WTC11 (cell line): ENCODE measurements around the gene DHTKD1. TPM values are rescaled to one million over a fixed set of nuclear protein-coding genes. Genes with fewer than 3 reads are reported as not detected.

Source experiments
- ATAC-seq: fragments of 200-7000 bp; cut with Tn5 transposase; 2 replicates; pipeline ENCODE4 v1.10.0; 2021; ENCODE audit warnings: mild to moderate bottlenecking, moderate library complexity
- CTCF ChIA-PET: fragments of 300-600 bp; sonication (Branson Sonifier 250); formaldehyde crosslinking; loops from one replicate; lab custom pipeline; 2021; ENCODE audit warnings: antibody characterized with exemption; lab: Charles Lee
- POLR2A ChIA-PET: fragments of 350-600 bp; sonication (Branson Sonifier 250); formaldehyde crosslinking; loops from one replicate; lab custom pipeline; 2021; ENCODE audit warnings: antibody characterized with exemption; lab: Charles Lee
- DNase-seq: peaks from one replicate; pipeline ENCODE4 v3.0.0; 2021; ENCODE audit warnings: low spot score
- H3K27ac Mint-ChIP-seq: 2 replicates; pipeline ENCODE4 v1.8.0; 2021; ENCODE audit warnings: mixed read lengths
- H3K27me3 Mint-ChIP-seq: 2 replicates; pipeline ENCODE4 v1.8.0; 2021; ENCODE audit warnings: low read depth, mild to moderate bottlenecking, moderate library complexity, mixed read lengths
- H3K36me3 Mint-ChIP-seq: 2 replicates; pipeline ENCODE4 v1.8.0; 2021; ENCODE audit warnings: mixed read lengths
- H3K4me1 Mint-ChIP-seq: 2 replicates; pipeline ENCODE4 v1.8.0; 2022; ENCODE audit warnings: mixed read lengths
- H3K4me3 Mint-ChIP-seq: 2 replicates; pipeline ENCODE4 v1.8.0; 2021; ENCODE audit warnings: mild to moderate bottlenecking, moderate library complexity, mixed read lengths
- H3K9me3 Mint-ChIP-seq: 2 replicates; pipeline ENCODE4 v1.8.0; 2021; ENCODE audit warnings: mixed read lengths
- HMGA2 ChIP-seq: fragments of 250-450 bp; sonication (Bioruptor Pico); IDR thresholded peaks from 2 replicates; pipeline ENCODE4 v1.4.0; 2021; ENCODE audit warnings: mild to moderate bottlenecking, moderate library complexity
- NR3C1 ChIP-seq: sonication (generic); formaldehyde crosslinking; conservative IDR thresholded peaks from 2 replicates; pipeline ENCODE4 v1.8.1; 2023; ENCODE audit warnings: low read depth, mild to moderate bottlenecking, missing genetic modification reagents
- SP1 ChIP-seq: sonication (generic); formaldehyde crosslinking; conservative IDR thresholded peaks from 2 replicates; pipeline ENCODE4 v1.8.1; 2022; ENCODE audit warnings: missing genetic modification reagents
- ZNF232 ChIP-seq: sonication (generic); formaldehyde crosslinking; IDR thresholded peaks from 2 replicates; pipeline ENCODE4 v1.8.0; 2022; ENCODE audit warnings: mild to moderate bottlenecking, missing genetic modification reagents
- ZNF263 ChIP-seq: sonication (generic); formaldehyde crosslinking; IDR thresholded peaks from 2 replicates; pipeline ENCODE4 v1.8.1; 2022; ENCODE audit warnings: low read depth, mild to moderate bottlenecking, moderate library complexity, missing genetic modification reagents
- ZNF671 ChIP-seq: fragments of 250-450 bp; sonication (Bioruptor Pico); IDR thresholded peaks from 2 replicates; pipeline ENCODE4 v1.8.0; 2021; ENCODE audit warnings: mild to moderate bottlenecking
- total RNA-seq: library from RNA; stranded (reverse); gene quantifications from 3 replicates; pipeline ENCODE4 v1.2.3, GENCODE V29; 2021
- TF ChIP-seq, protein P1 (sequence below): fragments of 250-450 bp; sonication (Bioruptor Pico); IDR thresholded peaks from 2 replicates; pipeline ENCODE4 v1.9.0; 2021; ENCODE audit warnings: mild to moderate bottlenecking
- TF ChIP-seq, protein P2 (sequence below): sonication (generic); formaldehyde crosslinking; IDR thresholded peaks from 2 replicates; pipeline ENCODE4 v1.8.0; 2023; ENCODE audit warnings: missing genetic modification reagents
- TF ChIP-seq, protein P3 (sequence below): sonication (generic); formaldehyde crosslinking; IDR thresholded peaks from 2 replicates; pipeline ENCODE4 v1.8.0; 2022; ENCODE audit warnings: mild to moderate bottlenecking, missing genetic modification reagents
- TF ChIP-seq, protein P4 (sequence below): fragments of 250-450 bp; sonication (Bioruptor Pico); conservative IDR thresholded peaks from 2 replicates; pipeline ENCODE4 v1.9.0; 2021; ENCODE audit warnings: mild to moderate bottlenecking
- TF ChIP-seq, protein P5 (sequence below): fragments of 250-450 bp; sonication (Bioruptor Pico); IDR thresholded peaks from 2 replicates; pipeline ENCODE4 v2.1.2; 2022; ENCODE audit warnings: mild to moderate bottlenecking, moderate library complexity
- TF ChIP-seq, protein P6 (sequence below): sonication (generic); formaldehyde crosslinking; conservative IDR thresholded peaks from 2 replicates; pipeline ENCODE4 v1.8.1; 2023; ENCODE audit warnings: mild to moderate bottlenecking, low read depth, missing genetic modification reagents, moderate library complexity
- TF ChIP-seq, protein P7 (sequence below): sonication (generic); formaldehyde crosslinking; IDR thresholded peaks from 2 replicates; pipeline ENCODE4 v1.8.1; 2022; ENCODE audit warnings: missing genetic modification reagents, borderline replicate concordance
- TF ChIP-seq, protein P8 (sequence below): sonication (generic); formaldehyde crosslinking; IDR thresholded peaks from 2 replicates; pipeline ENCODE4 v1.8.1; 2022; ENCODE audit warnings: mild to moderate bottlenecking, missing genetic modification reagents, moderate library complexity, borderline replicate concordance
- TF ChIP-seq, protein P9 (sequence below): fragments of 250-450 bp; sonication (Bioruptor Pico); IDR thresholded peaks from 2 replicates; pipeline ENCODE4 v1.9.0; 2021; ENCODE audit warnings: moderate library complexity, mild to moderate bottlenecking, inconsistent platforms, borderline replicate concordance
- TF ChIP-seq, protein P10 (sequence below): sonication (generic); formaldehyde crosslinking; IDR thresholded peaks from 2 replicates; pipeline ENCODE4 v1.8.1; 2022; ENCODE audit warnings: low read depth, missing genetic modification reagents, borderline replicate concordance

The DHTKD1 gene
- total RNA-seq, 1 experiment from 2014 or later = 57.9 TPM

DNA sequence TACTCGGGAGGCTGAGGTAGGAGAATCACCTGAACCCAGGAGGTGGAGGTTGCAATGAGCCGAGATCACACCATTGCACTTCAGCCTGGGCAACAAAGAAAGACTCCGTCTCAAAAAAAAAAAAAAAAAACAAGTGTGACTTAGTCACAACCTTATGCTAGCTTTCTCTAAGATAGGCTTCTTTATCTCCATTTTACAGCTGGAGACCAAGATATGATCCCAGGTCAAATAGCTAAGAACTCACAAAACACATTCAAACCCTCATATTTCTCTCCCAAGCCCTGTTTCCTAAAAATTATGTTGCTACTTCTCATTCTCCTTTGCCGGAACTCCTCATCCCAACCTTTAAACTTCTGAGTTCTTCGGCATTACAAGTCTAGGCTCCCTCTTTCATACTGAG, 13.0 kb upstream of the DHTKD1 start (continued):
- no peak for TF ChIP-seq ZNF263 (CRISPR knock-in tag)

DNA sequence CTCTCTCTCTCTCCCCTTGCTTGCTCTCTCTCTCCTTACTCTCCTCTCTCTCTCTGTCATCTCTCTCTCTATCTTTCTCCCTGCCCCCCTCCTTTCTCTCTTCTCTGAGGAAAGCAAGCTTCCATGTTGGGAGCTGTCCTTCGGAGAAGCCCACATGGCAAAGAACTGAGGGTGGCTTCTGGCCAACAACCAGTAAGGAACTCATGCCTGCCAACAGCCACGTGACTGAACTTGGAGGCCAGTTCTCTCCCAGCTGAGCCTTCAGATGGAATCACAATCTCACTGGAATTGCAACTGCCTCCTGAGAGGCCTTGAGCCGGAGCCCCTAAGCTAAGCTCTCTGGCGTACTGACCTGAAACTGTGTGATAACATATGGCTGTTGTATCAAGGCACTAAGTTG, 12.0 kb upstream of the DHTKD1 start:
- H3K9me3 Mint-ChIP-seq = no peaks in the 10 kb centered on the region
- H3K36me3 Mint-ChIP-seq = no peaks in the 10 kb centered on the region
- H3K27ac Mint-ChIP-seq = no peak overlapping the region
- DNase-seq (no peak), ATAC-seq (no peak)
- CTCF ChIA-PET = no interaction called here
- no peak overlapping the region for H3K4me3 Mint-ChIP-seq
- no peaks in the 10 kb centered on the region for H3K4me1 Mint-ChIP-seq
- H3K27me3 Mint-ChIP-seq = no peaks in the 10 kb centered on the region; the same call in 1 of the 2 replicates
- TF ChIP-seq, protein P1, sequence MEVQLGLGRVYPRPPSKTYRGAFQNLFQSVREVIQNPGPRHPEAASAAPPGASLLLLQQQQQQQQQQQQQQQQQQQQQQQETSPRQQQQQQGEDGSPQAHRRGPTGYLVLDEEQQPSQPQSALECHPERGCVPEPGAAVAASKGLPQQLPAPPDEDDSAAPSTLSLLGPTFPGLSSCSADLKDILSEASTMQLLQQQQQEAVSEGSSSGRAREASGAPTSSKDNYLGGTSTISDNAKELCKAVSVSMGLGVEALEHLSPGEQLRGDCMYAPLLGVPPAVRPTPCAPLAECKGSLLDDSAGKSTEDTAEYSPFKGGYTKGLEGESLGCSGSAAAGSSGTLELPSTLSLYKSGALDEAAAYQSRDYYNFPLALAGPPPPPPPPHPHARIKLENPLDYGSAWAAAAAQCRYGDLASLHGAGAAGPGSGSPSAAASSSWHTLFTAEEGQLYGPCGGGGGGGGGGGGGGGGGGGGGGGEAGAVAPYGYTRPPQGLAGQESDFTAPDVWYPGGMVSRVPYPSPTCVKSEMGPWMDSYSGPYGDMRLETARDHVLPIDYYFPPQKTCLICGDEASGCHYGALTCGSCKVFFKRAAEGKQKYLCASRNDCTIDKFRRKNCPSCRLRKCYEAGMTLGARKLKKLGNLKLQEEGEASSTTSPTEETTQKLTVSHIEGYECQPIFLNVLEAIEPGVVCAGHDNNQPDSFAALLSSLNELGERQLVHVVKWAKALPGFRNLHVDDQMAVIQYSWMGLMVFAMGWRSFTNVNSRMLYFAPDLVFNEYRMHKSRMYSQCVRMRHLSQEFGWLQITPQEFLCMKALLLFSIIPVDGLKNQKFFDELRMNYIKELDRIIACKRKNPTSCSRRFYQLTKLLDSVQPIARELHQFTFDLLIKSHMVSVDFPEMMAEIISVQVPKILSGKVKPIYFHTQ = no peak
- POLR2A ChIA-PET = no interaction called here

DNA sequence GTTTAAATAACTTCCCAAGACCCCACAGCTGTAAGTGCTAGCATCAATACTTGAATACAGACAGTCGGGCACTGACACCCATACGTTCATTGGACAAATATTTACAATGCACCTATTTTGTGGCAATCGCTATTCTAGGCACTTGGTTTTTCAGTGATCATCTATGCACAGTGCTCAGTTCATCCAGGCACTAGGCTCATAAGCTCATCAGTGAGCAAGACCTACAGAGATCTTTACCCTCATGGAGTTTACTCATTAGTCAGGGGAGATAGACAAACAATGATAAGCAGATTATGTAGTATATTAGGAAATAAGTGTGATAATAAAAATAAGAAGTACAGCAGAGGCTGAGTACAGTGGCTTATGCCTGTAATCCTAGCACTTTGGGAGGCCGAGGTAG, 7.6 kb upstream of the DHTKD1 start:
- Mint-ChIP-seq H3K27me3 (no peaks in the 10 kb centered on the region; the same call in 1 of the 2 replicates), H3K27ac (no peak overlapping the region), H3K36me3 (no peaks in the 10 kb centered on the region), H3K9me3 (no peaks in the 10 kb centered on the region), H3K4me1 (peaks cover 12% of the 10 kb centered on the region), H3K4me3 (no peak overlapping the region)
- no peak for ATAC-seq
- no peak for DNase-seq
- POLR2A ChIA-PET = no interaction called here
- CTCF ChIA-PET = interaction anchor here (0.6 kb wide), 1 partner anchor 1013 kb away, joined by 6 read pairs; no protein-coding TSS in a partner anchor
- TF ChIP-seq, protein P2, sequence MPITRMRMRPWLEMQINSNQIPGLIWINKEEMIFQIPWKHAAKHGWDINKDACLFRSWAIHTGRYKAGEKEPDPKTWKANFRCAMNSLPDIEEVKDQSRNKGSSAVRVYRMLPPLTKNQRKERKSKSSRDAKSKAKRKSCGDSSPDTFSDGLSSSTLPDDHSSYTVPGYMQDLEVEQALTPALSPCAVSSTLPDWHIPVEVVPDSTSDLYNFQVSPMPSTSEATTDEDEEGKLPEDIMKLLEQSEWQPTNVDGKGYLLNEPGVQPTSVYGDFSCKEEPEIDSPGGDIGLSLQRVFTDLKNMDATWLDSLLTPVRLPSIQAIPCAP (CRISPR knock-in tag) = no peak
- TF ChIP-seq, protein P3, sequence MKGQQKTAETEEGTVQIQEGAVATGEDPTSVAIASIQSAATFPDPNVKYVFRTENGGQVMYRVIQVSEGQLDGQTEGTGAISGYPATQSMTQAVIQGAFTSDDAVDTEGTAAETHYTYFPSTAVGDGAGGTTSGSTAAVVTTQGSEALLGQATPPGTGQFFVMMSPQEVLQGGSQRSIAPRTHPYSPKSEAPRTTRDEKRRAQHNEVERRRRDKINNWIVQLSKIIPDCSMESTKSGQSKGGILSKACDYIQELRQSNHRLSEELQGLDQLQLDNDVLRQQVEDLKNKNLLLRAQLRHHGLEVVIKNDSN (CRISPR knock-in tag) = no peak
- TF ChIP-seq ZNF671 (CRISPR knock-in tag) (no peak), ZNF232 (CRISPR knock-in tag) (no peak), HMGA2 (CRISPR knock-in tag) (no peak), NR3C1 (CRISPR knock-in tag) (no peak), SP1 (no peak)
- TF ChIP-seq, protein P4, sequence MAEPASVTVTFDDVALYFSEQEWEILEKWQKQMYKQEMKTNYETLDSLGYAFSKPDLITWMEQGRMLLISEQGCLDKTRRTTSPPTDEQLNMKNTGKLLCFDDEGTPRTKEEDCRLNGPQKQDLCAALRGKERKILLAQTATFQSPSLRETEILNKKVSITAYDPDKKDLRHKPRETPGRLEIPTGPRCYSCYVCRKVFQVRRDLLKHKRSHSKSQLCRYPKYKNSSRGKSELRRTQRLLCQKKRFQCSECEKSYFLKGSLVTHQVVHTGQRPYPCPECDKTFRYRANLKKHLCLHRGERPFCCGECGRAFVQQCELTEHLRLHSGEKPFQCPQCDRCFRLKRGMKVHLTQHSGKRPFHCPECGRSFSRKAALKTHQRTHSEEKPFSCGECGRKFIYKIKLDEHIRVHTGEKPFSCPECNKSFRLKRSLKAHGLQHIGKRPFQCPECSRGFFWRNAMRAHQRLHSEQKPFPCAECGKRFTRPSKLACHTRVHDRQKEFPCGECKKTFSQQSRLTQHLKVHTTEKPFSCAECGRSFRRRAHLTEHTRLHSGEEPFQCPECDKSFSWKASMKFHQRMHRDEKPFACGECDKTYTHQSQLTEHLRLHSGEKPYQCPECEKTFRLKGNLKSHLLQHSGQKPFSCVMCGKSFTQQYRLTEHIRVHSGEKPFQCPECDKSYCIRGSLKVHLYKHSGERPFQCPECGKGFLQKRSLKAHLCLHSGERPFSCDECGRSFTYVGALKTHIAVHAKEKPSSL (CRISPR knock-in tag) = no peak
- TF ChIP-seq, protein P5, sequence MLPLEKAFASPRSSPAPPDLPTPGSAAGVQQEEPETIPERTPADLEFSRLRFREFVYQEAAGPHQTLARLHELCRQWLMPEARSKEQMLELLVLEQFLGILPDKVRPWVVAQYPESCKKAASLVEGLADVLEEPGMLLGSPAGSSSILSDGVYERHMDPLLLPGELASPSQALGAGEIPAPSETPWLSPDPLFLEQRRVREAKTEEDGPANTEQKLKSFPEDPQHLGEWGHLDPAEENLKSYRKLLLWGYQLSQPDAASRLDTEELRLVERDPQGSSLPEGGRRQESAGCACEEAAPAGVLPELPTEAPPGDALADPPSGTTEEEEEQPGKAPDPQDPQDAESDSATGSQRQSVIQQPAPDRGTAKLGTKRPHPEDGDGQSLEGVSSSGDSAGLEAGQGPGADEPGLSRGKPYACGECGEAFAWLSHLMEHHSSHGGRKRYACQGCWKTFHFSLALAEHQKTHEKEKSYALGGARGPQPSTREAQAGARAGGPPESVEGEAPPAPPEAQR = no peak
- TF ChIP-seq, protein P6, sequence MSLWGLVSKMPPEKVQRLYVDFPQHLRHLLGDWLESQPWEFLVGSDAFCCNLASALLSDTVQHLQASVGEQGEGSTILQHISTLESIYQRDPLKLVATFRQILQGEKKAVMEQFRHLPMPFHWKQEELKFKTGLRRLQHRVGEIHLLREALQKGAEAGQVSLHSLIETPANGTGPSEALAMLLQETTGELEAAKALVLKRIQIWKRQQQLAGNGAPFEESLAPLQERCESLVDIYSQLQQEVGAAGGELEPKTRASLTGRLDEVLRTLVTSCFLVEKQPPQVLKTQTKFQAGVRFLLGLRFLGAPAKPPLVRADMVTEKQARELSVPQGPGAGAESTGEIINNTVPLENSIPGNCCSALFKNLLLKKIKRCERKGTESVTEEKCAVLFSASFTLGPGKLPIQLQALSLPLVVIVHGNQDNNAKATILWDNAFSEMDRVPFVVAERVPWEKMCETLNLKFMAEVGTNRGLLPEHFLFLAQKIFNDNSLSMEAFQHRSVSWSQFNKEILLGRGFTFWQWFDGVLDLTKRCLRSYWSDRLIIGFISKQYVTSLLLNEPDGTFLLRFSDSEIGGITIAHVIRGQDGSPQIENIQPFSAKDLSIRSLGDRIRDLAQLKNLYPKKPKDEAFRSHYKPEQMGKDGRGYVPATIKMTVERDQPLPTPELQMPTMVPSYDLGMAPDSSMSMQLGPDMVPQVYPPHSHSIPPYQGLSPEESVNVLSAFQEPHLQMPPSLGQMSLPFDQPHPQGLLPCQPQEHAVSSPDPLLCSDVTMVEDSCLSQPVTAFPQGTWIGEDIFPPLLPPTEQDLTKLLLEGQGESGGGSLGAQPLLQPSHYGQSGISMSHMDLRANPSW = no peak
- TF ChIP-seq, protein P7, sequence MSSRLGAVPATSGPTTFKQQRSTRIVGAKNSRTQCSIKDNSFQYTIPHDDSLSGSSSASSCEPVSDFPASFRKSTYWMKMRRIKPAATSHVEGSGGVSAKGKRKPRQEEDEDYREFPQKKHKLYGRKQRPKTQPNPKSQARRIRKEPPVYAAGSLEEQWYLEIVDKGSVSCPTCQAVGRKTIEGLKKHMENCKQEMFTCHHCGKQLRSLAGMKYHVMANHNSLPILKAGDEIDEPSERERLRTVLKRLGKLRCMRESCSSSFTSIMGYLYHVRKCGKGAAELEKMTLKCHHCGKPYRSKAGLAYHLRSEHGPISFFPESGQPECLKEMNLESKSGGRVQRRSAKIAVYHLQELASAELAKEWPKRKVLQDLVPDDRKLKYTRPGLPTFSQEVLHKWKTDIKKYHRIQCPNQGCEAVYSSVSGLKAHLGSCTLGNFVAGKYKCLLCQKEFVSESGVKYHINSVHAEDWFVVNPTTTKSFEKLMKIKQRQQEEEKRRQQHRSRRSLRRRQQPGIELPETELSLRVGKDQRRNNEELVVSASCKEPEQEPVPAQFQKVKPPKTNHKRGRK (CRISPR knock-in tag) = no peak
- TF ChIP-seq, protein P8, sequence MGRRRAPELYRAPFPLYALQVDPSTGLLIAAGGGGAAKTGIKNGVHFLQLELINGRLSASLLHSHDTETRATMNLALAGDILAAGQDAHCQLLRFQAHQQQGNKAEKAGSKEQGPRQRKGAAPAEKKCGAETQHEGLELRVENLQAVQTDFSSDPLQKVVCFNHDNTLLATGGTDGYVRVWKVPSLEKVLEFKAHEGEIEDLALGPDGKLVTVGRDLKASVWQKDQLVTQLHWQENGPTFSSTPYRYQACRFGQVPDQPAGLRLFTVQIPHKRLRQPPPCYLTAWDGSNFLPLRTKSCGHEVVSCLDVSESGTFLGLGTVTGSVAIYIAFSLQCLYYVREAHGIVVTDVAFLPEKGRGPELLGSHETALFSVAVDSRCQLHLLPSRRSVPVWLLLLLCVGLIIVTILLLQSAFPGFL = no peak
- TF ChIP-seq, protein P9, sequence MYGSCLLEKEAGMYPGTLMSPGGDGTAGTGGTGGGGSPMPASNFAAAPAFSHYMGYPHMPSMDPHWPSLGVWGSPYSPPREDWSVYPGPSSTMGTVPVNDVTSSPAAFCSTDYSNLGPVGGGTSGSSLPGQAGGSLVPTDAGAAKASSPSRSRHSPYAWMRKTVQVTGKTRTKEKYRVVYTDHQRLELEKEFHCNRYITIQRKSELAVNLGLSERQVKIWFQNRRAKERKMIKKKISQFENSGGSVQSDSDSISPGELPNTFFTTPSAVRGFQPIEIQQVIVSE (CRISPR knock-in tag) = no peak
- TF ChIP-seq, protein P10, sequence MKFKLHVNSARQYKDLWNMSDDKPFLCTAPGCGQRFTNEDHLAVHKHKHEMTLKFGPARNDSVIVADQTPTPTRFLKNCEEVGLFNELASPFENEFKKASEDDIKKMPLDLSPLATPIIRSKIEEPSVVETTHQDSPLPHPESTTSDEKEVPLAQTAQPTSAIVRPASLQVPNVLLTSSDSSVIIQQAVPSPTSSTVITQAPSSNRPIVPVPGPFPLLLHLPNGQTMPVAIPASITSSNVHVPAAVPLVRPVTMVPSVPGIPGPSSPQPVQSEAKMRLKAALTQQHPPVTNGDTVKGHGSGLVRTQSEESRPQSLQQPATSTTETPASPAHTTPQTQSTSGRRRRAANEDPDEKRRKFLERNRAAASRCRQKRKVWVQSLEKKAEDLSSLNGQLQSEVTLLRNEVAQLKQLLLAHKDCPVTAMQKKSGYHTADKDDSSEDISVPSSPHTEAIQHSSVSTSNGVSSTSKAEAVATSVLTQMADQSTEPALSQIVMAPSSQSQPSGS = no peak
